ENCODE results near the gene C16orf96.

C16orf96 gene

DNA sequence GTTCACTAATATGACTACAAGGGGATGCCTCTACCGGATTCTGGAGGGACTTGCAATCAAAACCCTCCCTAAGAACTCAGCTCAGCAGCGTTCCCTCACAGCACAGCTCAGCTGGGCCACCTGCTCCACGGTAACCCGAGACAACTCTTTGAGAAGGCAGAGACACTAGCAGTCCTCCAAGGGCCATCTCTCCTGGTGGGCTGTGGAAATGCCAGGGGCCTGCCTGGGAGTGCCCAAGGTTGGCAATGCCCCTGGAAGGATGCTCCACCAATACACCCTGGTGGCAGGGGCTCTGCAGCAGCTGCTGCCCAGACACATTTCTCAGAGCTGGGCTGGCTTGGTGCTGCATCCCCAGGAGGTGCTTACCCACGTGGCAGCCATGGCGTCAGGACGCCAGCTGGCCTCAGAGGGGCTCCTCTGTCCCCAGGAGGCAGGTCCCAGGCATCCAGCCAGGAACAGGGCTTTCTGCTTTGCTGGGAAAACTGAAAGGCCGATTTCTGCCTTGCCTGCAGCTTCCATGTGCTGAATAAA is 34.0 kb upstream of the C16orf96 start:
- no peak for ATAC-seq (ENCODE audit: insufficient read depth, low read depth)
- no peak overlapping the region for H3K4me2 ChIP-seq (ENCODE audit: insufficient read depth, low read length)
- no peaks in the 10 kb centered on the region for H3K9me3 ChIP-seq (ENCODE audit: insufficient read depth, low read length, severe bottlenecking)
- no peaks in the 10 kb centered on the region for H3K4me1 ChIP-seq (ENCODE audit: insufficient read depth, low read length)
- no peak overlapping the region for H3K4me3 ChIP-seq (ENCODE audit: low read depth in 1 of 2, low read length in 2 of 2)
- H3K27ac ChIP-seq (ENCODE audit: low read length), result no peak overlapping the region
- no peak overlapping the region for H2AFZ ChIP-seq (ENCODE audit: low read depth, low read length)
- H4K20me1 ChIP-seq (ENCODE audit: insufficient read depth, low read length), result no peaks in the 10 kb centered on the region
- H3K36me3 ChIP-seq (ENCODE audit: insufficient read depth, low read length), result no peaks in the 10 kb centered on the region
- H3K9ac ChIP-seq (ENCODE audit: low read depth, low read length), result no peak overlapping the region
- H3K27me3 ChIP-seq (ENCODE audit: insufficient read depth, low read length, poor library complexity), result no peaks in the 10 kb centered on the region
- DNase-seq, result no peak
- no peak for TF ChIP-seq EZH2 (IDR thresholded peaks at IDR 0.05; ENCODE audit: borderline replicate concordance, low read depth, low read length, severe bottlenecking)
- TF ChIP-seq, protein P1, sequence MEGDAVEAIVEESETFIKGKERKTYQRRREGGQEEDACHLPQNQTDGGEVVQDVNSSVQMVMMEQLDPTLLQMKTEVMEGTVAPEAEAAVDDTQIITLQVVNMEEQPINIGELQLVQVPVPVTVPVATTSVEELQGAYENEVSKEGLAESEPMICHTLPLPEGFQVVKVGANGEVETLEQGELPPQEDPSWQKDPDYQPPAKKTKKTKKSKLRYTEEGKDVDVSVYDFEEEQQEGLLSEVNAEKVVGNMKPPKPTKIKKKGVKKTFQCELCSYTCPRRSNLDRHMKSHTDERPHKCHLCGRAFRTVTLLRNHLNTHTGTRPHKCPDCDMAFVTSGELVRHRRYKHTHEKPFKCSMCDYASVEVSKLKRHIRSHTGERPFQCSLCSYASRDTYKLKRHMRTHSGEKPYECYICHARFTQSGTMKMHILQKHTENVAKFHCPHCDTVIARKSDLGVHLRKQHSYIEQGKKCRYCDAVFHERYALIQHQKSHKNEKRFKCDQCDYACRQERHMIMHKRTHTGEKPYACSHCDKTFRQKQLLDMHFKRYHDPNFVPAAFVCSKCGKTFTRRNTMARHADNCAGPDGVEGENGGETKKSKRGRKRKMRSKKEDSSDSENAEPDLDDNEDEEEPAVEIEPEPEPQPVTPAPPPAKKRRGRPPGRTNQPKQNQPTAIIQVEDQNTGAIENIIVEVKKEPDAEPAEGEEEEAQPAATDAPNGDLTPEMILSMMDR (IDR thresholded peaks at IDR 0.05; ENCODE audit: borderline replicate concordance, extremely low read depth, low read length, poor library complexity, severe bottlenecking), result no peak
- H3K79me2 ChIP-seq (ENCODE audit: insufficient read depth, low read length), result no peaks in the 10 kb centered on the region

DNA sequence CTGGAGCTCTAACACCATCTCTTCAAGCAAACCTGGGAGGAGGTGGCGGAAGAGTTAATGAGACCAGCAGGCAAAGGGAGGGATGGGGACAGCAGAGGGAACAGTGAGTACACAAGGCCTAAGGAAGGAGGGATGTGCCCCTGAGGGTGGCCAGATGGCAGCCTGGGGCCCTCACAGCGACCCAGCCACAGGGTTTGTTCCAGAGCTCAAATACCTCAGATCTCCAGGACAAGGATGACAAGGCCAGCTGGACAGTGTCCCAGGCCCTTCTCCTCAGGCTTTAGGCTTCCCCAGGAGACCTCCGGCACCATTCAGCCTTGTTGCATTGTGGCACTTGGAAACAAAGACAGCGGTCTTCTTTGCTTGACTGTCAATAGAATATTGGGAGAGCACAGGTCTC is 32.5 kb upstream of the C16orf96 start:
- Histone ChIP-seq H3K9me3 (ENCODE audit: insufficient read depth, low read length, severe bottlenecking) (no peaks in the 10 kb centered on the region), H3K9ac (ENCODE audit: low read depth, low read length) (no peak overlapping the region), H4K20me1 (ENCODE audit: insufficient read depth, low read length) (no peaks in the 10 kb centered on the region), H3K27me3 (ENCODE audit: insufficient read depth, low read length, poor library complexity) (no peaks in the 10 kb centered on the region), H3K4me3 (ENCODE audit: low read depth in 1 of 2, low read length in 2 of 2) (no peak overlapping the region), H2AFZ (ENCODE audit: low read depth, low read length) (no peak overlapping the region), H3K4me1 (ENCODE audit: insufficient read depth, low read length) (no peaks in the 10 kb centered on the region), H3K27ac (ENCODE audit: low read length) (no peak overlapping the region), H3K36me3 (ENCODE audit: insufficient read depth, low read length) (no peaks in the 10 kb centered on the region), H3K79me2 (ENCODE audit: insufficient read depth, low read length) (no peaks in the 10 kb centered on the region), H3K4me2 (ENCODE audit: insufficient read depth, low read length) (no peak overlapping the region)
- ATAC-seq (ENCODE audit: insufficient read depth, low read depth), result no peak
- TF ChIP-seq, protein P1 (IDR thresholded peaks at IDR 0.05; ENCODE audit: borderline replicate concordance, extremely low read depth, low read length, poor library complexity, severe bottlenecking), result no peak
- TF ChIP-seq EZH2 (IDR thresholded peaks at IDR 0.05; ENCODE audit: borderline replicate concordance, low read depth, low read length, severe bottlenecking), result no peak
- no peak for DNase-seq

DNA sequence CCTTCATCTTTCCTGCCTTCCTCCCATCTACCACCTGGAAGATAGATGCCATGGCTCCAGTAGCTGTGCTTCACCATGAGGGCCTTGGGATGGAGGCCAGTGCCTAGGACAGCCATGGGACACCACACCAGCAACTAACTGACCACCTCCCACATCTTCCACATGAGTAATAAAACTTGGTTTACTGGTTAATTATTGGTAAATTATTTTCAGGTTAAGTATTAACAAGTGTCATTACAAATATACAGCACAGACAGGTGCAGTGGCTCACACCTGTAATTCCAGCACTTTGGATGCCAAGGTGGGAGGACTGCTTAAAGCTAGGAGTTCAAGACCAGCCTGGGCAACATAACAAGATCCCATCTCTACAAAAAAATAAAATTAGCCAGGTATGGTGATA is 31.6 kb upstream of the C16orf96 start:
- ATAC-seq (ENCODE audit: insufficient read depth, low read depth), result no peak
- TF ChIP-seq EZH2 (IDR thresholded peaks at IDR 0.05; ENCODE audit: borderline replicate concordance, low read depth, low read length, severe bottlenecking), result no peak
- TF ChIP-seq, protein P1 (IDR thresholded peaks at IDR 0.05; ENCODE audit: borderline replicate concordance, extremely low read depth, low read length, poor library complexity, severe bottlenecking), result no peak
- Histone ChIP-seq H3K27ac (ENCODE audit: low read length) (no peak overlapping the region), H3K36me3 (ENCODE audit: insufficient read depth, low read length) (no peaks in the 10 kb centered on the region), H3K9ac (ENCODE audit: low read depth, low read length) (no peak overlapping the region), H3K4me2 (ENCODE audit: insufficient read depth, low read length) (no peak overlapping the region), H3K4me3 (ENCODE audit: low read depth in 1 of 2, low read length in 2 of 2) (no peak overlapping the region), H3K79me2 (ENCODE audit: insufficient read depth, low read length) (no peaks in the 10 kb centered on the region), H3K27me3 (ENCODE audit: insufficient read depth, low read length, poor library complexity) (no peaks in the 10 kb centered on the region), H4K20me1 (ENCODE audit: insufficient read depth, low read length) (no peaks in the 10 kb centered on the region), H3K4me1 (ENCODE audit: insufficient read depth, low read length) (no peaks in the 10 kb centered on the region), H3K9me3 (ENCODE audit: insufficient read depth, low read length, severe bottlenecking) (no peaks in the 10 kb centered on the region), H2AFZ (ENCODE audit: low read depth, low read length) (no peak overlapping the region)
- DNase-seq, result no peak

DNA sequence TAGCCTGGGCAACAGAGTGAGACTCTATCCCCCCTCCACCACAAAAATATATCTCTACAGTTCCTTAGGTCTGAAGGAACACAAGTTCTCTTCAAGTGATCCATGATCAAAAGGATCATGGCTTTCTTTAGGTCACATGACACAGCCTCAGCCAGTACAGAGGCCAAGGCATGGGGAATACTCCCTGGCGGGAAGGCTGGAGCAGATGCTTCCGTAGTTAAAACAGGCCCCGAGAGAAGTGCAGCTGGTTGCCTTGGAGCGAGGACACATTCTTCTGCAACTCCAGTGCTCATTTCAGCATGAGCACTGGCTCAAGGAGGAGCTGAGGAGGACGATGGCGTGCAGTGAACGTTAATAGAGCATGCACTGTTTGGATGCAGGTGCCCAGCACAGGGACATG is 31.1 kb upstream of the C16orf96 start:
- ATAC-seq (ENCODE audit: insufficient read depth, low read depth), result no peak
- H3K27ac ChIP-seq (ENCODE audit: low read length), result no peak overlapping the region
- no peaks in the 10 kb centered on the region for H3K27me3 ChIP-seq (ENCODE audit: insufficient read depth, low read length, poor library complexity)
- no peak for DNase-seq
- no peak overlapping the region for H2AFZ ChIP-seq (ENCODE audit: low read depth, low read length)
- no peaks in the 10 kb centered on the region for H3K36me3 ChIP-seq (ENCODE audit: insufficient read depth, low read length)
- no peaks in the 10 kb centered on the region for H4K20me1 ChIP-seq (ENCODE audit: insufficient read depth, low read length)
- H3K79me2 ChIP-seq (ENCODE audit: insufficient read depth, low read length), result no peaks in the 10 kb centered on the region
- H3K4me1 ChIP-seq (ENCODE audit: insufficient read depth, low read length), result no peaks in the 10 kb centered on the region
- no peak overlapping the region for H3K9ac ChIP-seq (ENCODE audit: low read depth, low read length)
- H3K4me3 ChIP-seq (ENCODE audit: low read depth in 1 of 2, low read length in 2 of 2), result no peak overlapping the region
- TF ChIP-seq, protein P1 (IDR thresholded peaks at IDR 0.05; ENCODE audit: borderline replicate concordance, extremely low read depth, low read length, poor library complexity, severe bottlenecking), result no peak
- TF ChIP-seq EZH2 (IDR thresholded peaks at IDR 0.05; ENCODE audit: borderline replicate concordance, low read depth, low read length, severe bottlenecking), result no peak
- no peaks in the 10 kb centered on the region for H3K9me3 ChIP-seq (ENCODE audit: insufficient read depth, low read length, severe bottlenecking)
- no peak overlapping the region for H3K4me2 ChIP-seq (ENCODE audit: insufficient read depth, low read length)
